Central memory CD4-positive, alpha-beta T cell (primary cell): ENCODE data around the gene NDRG4.
A peak's percentile ranks its signal among the peaks of the same experiment; 100 is the strongest.

Experiments
- DNase-seq: peaks from one replicate; pipeline ENCODE4 v3.0.0; 2022

Gene NDRG4

DNA sequence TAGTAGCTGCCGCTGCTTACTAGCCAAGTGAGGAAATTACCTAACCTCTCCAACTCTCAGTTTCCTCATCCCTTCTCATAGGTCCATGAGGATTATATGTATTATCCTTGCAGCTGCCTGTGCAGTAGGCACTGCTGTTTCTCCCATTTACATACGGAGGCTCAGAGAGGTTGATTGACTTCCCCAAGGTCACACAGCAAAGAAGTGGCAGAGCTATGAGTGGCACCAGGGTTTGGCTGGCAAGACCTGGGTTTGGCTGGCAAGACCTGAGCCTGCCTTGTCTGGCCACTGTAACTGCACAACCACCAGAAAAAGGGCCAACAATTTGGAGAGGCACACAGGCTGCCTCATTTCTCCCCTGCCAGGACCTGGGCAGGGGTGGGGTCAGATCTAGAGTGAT lies 2.5 kb upstream of the NDRG4 start:
- no peak for DNase-seq

GRCh38 chr16:58497935-58498334 lies 2.0 kb upstream of the NDRG4 start:
- DNase-seq: no peak

GRCh38 chr16:58498341-58499091 lies 1.4 kb upstream of the NDRG4 start:
- no peak for DNase-seq

- DNase-seq: no peak
Measured at GRCh38 chr16:58499092-58499511, 841 bp upstream of the NDRG4 start.

DNA sequence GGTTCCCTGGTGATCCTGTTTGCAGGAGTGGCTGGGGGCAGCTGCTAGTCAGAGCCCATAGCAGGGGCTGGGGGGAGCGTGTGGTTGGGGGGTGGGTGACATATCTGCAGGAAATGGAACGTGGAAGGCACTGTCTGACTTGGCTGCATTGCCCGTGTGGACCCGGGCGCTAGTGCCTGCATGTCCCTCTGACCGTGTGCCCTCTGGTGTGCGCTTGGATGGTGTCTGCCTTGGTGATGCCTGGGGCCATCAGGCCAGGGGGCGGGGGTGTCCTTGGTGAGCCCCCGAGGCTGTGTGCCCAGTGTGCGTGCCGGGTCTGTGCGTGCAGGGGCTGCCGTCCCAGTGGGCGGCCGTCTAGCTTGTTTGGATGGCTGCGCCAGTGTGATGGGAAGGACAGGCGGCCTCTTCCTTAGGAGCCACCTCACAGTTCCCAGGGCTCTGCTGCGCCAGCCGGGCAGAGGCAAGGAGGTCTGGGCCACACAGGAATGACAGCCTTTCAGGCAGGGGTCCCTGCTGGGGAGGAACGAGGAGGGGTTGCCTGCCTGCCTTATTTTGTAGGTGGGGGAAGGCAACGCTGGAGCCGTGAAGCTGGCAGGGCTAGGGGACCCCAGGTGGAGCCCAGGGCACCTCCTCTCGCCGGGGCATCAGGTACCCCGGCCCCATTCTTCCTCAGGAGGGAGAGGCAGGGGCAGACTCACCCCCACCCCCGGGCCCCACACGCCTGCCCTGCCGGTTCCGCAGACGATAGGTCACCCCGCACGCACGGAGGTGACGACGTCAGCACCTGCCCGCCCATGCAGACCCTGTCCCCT lies 693 bp downstream of the NDRG4 start:
- no peak for DNase-seq

GRCh38 chr16:58501242-58502131 lies 1.5 kb downstream of the NDRG4 start:
- peak; percentile 53 for DNase-seq

- DNase-seq: no peak
Measured at GRCh38 chr16:58502217-58502921, 2.4 kb downstream of the NDRG4 start.

- no peak for DNase-seq
Measured at GRCh38 chr16:58503166-58503862, 3.4 kb downstream of the NDRG4 start.

DNA sequence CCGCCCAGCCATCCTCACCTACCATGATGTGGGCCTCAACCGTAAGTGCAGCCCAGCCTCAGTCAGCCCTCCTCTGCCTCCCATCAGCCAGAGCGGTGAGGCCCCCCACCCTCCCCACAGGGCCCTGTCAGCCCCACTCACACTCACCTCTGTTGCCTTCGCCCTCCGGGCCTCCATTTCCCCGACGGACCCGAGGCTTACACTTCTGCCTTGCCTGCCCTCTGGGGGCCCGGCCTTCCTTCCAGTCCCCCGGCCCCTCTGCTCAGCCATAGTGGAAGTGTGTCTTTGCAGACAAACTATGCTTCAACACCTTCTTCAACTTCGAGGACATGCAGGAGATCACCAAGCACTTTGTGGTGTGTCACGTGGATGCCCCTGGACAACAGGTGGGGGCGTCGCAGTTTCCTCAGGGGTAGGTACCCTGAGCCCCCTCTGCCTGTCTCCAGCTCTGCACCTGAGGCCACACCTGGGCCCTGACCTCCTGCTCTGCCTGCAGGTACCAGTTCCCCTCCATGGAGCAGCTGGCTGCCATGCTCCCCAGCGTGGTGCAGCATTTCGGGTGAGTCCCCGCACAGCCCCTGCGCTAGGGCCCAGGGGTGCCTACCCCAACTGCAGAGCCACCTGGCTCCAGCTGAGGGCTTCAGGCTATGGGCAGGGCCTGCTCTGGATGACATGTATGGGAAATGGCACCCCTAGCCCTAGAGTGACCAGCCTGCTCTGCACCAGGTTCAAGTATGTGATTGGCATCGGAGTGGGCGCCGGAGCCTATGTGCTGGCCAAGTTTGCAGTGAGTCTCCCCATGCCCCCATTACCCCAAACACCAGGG lies 4.1 kb downstream of the NDRG4 start:
- DNase-seq: no peak

- no peak for DNase-seq
Measured at GRCh38 chr16:58506241-58507194, 6.6 kb downstream of the NDRG4 start.

DNA sequence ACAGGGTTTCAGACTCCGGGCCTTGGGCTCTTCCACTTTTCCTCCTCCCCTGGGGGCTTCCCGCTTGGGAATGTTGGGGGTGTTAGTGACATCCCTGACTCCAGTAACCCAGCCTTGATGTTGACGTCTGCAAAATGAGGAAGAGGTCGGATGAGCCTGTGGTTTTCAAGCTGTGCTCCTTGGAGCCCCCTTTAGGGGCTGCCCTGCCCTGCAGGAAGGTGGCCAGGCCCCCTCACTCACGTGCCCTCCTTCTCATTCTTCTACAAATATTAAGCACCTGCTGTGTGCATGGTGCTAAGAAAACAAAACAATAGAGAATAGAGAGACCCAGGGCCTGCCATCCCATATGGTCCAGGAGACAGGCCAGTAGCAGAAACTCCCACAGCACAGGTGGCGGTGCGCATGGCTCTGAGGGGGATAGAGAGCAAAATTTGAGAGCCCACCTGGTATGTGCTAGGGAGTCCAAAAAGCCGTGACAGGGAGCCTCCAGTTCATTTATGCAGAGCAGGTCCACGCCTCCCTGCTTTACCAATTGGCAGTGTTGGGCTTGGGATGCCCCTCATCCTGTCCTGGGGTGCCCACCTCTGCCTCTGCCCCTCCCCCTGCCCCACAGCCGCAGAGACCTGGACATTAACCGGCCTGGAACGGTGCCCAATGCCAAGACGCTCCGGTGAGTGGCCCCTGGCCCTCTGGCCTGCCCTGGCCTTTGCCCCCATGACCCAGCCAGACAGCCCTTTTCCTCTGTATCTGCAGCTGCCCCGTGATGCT lies 7.4 kb downstream of the NDRG4 start:
- no peak for DNase-seq

GRCh38 chr16:58507963-58508670 lies 8.2 kb downstream of the NDRG4 start:
- DNase-seq: no peak

DNA sequence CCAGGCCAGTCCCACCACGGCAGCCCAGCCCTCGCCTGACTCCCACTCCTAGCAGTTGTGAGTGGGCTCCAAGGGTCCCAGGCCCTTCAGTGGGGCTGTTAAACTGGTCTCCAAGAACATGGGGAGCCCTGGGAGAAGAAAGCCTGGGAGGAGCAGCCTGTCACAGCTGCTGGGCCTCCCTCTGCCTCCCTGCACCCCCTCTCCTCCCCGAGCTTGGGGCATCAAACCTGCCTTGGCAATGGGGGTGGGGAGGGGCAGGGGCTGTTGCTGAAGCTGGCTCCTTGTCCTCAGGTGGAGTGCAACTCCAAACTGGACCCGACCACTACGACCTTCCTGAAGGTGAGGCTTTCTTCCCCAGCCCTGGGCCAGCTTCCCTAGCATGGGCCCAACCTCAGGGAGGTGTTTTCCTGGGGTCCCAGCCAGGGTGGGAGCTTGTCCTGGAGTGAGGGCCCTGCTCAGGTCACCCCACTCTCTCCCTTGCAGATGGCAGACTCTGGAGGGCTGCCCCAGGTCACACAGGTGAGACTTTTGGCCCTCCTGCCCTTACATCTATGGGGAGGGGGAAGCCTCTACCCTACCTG lies 8.8 kb downstream of the NDRG4 start:
- DNase-seq: no peak

- no peak for DNase-seq
Measured at GRCh38 chr16:58509256-58510096, 9.5 kb downstream of the NDRG4 start.

DNA sequence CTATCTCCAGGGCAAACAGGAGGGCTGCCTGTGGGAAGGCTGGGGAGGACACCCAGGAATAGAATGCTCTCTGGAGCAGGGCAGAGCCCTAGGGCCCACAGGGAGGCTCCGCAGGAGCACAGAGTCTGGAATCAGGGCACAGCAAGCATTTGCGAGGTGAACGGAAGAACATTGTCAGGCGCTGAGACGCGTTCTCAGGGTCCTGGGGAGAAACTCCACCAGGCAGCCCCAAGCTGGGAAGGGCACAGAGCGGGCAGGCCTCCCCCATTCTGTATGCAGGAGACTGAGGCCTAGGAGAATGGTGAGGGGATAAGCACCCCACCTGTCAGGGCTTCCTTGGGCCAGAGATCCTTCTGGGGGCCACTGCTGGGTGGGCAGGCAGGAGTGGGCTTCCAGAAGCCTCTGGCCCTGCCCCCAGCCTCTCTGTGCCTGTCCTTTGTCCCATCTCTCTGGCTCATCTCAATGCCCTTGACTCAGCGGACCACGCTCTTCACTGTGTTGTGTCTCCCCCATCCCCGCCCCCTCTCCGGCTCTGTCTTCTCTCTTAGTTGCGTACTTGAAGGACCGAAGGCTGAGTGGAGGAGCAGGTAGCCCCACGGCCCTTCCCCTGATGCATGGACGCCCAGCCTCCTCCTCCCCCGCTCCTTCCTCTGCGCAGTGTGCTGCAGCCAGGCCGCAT lies 10.3 kb downstream of the NDRG4 start:
- DNase-seq: no peak
